H7 (cell line): Measurements from ENCODE around the gene LSP1. TPM values are rescaled to one million over a fixed set of nuclear protein-coding genes. Genes with fewer than 3 reads are reported as not detected.

Source experiments
- DNase-seq: peaks from one replicate; pipeline ENCODE4 v3.0.0; 2012
- H3K27me3 ChIP-seq: 2 replicates; pipeline ENCODE4 v1.6.0; 2011; ENCODE audit warnings: mild to moderate bottlenecking, low read length; ENCODE audit not compliant: control insufficient read depth, insufficient read depth
- H3K36me3 ChIP-seq: replicated peaks from 2 replicates; pipeline ENCODE4 v1.5.1; 2011; ENCODE audit warnings: low read length; ENCODE audit not compliant: control insufficient read depth, insufficient read depth
- H3K4me3 ChIP-seq: 2 replicates; pipeline ENCODE4 v1.5.1; 2011; ENCODE audit warnings: low read depth, mild to moderate bottlenecking, control low read depth, low read length, moderate library complexity; ENCODE audit not compliant: insufficient read depth
- total RNA-seq: library from RNA; depleted of rRNA; stranded (reverse); fragments of >200 nt; shearing (Covaris generic); gene quantifications from 2 replicates; pipeline ENCODE4 v1.2.3, GENCODE V29; 2014

LSP1 gene
- total RNA-seq, 1 experiment from 2014 or later, result 0.35 TPM

DNA sequence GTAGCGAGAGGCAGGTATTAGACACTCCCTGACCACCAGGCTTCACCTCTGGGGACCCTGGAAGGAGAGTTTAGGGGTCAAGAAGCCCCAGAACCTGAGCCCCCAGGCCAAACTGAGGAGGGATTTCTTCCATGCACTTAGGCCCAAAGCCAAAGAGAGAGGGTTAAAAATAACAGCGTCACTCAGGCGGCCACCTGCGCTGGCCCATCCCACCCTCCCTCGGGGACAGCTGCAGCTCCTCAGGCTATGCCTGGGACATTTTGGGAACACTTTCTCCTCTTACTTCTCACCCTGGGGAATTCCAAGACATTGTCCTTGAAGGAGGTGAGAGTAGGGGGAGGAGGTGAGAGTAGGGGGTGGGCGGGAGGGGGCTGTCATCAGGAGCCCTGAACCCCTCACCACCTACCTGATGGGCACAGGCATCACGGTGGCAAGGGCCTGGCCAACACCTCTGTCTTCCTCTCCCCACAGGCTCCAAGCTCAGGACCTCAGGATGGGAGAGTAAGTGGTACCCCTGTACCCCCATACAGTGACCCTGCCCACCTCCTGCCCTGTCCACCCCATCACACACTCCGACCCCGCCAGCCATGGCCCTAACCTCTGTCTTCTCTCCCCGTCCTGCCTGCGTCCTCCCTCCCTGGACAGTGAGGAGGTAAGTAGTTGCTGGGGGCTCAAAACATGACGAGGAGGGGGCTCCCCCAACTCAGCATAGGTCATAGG, 13.5 kb upstream of the LSP1 start:
- no peak for DNase-seq
- no peak overlapping the region for H3K4me3 ChIP-seq
- no peaks in the 10 kb centered on the region for H3K27me3 ChIP-seq
- H3K36me3 ChIP-seq, result no peaks in the 10 kb centered on the region

- no peaks in the 10 kb centered on the region for H3K36me3 ChIP-seq
- no peak overlapping the region for H3K4me3 ChIP-seq
- H3K27me3 ChIP-seq, result no peaks in the 10 kb centered on the region
- no peak for DNase-seq
These were observed 12.7 kb upstream of the LSP1 start for GRCh38 chr11:1839924-1840779.

GRCh38 chr11:1840780-1841480, 12.0 kb upstream of the LSP1 start:
- no peaks in the 10 kb centered on the region for H3K36me3 ChIP-seq
- no peak for DNase-seq
- H3K27me3 ChIP-seq, result no peaks in the 10 kb centered on the region
- no peak overlapping the region for H3K4me3 ChIP-seq

- Histone ChIP-seq H3K27me3 (no peaks in the 10 kb centered on the region), H3K36me3 (no peaks in the 10 kb centered on the region), H3K4me3 (no peak overlapping the region)
- no peak for DNase-seq
These were observed 11.3 kb upstream of the LSP1 start for GRCh38 chr11:1841511-1842148.

DNA sequence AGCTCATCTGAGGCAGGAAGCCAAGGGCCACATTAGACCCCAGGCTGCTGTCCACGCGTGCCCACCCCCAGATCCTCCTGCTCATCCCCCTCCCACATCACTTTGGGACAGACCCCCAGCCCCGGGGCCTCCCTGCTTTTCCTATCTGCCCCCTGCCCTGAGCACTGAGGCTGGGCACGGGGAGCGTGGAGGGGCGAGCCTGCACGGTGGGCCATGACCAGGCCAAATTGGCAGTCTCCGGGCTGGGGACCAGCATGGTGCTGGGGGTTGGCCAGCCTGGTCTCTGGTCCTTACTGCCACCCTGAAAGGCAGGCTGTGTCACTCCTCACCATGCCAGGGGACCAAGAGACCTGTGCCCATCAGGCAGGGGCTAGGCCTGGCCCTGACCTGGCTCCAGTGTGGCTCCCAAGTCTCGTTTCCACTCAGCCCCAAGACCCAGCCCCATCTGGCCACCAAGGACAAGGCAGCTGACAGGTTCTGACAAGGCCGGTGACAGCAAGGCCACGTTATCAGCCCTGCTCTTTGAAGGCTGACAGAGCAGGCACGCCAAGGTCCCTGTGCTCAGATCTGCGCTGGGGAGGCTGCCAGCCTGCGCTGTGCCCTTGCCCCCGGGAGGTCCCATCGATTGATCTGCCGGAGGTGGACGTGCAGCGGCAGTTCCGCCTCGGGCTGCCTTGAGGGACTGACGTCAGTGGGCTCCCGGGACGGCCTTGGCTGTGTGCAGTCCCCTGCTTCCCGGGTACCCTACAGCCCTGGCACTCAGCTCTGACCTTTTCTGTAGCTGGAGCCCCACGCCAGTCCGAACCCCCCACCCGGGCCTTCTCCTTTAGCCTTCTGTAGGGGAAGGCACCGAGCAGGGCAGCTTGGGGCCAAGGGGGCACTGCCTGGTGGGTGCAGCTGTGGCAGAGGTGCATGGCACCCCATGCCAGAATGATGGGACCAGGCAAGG, 10.5 kb upstream of the LSP1 start:
- Histone ChIP-seq H3K4me3 (no peak overlapping the region), H3K27me3 (no peaks in the 10 kb centered on the region), H3K36me3 (no peaks in the 10 kb centered on the region)
- no peak for DNase-seq

GRCh38 chr11:1843098-1843473, 9.8 kb upstream of the LSP1 start:
- no peak overlapping the region for H3K4me3 ChIP-seq
- no peaks in the 10 kb centered on the region for H3K27me3 ChIP-seq
- H3K36me3 ChIP-seq, result no peaks in the 10 kb centered on the region
- DNase-seq, result no peak

- H3K27me3 ChIP-seq, result no peaks in the 10 kb centered on the region
- H3K36me3 ChIP-seq, result no peaks in the 10 kb centered on the region
- no peak overlapping the region for H3K4me3 ChIP-seq
- no peak for DNase-seq
These were observed 9.1 kb upstream of the LSP1 start for GRCh38 chr11:1843796-1844195.

DNA sequence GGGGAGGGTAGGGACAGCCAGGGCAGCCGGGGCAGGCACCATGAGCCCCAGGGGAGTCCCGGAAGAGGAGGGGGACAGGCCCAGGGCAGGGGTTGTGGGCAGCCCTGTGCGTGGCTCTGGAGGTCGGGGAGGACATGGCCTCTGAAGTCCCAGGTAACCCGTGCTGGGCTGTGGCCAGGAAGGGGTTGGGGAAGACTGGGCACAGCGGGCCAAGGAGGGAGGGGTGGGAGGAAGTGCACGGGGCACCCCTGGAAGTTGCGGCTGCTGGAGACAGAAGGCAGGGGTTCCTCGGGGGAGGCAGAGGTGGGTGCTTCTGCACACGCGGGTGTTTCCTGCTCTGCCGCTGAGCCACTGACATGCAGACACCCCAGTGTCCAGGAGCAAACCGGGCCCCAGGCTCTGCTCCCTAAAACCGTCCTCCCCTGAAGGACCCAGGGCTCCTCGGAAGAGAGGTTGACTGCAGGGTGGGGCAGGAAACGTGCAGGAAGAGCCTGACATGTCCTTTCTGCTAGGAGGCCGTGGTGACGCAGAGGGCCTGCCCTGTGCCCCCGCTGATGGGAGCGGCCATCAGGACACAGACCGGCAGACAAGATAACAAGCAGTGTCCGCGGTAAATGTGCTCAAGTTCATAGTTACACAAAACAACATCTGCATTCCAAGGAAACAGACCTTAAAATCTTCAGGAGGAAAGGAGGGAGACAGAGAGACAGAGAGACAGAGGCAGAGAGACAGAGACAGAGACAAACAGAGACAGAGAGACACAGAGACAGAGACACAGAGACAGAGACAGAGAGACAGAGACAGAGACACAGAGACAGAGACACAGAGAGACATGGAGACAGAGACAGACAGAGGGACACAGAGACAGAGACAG, 8.4 kb upstream of the LSP1 start:
- no peak for DNase-seq
- Histone ChIP-seq H3K36me3 (no peaks in the 10 kb centered on the region), H3K4me3 (no peak overlapping the region), H3K27me3 (no peaks in the 10 kb centered on the region)

DNA sequence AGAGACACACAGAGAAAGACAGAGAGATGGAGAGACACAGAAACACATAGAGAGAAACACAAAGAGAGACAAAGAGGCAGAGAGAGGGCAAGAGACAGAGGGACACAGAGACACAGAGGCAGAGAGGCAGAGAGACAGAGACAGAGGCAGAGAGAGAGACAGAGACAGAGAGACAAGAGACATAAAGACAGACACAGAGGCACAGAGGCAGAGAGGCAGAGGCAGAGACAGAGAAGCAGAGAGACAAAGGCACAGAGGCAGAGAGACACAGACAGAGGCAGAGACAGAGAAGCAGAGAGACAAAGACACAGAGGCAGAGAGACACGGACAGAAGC, 7.8 kb upstream of the LSP1 start:
- Histone ChIP-seq H3K27me3 (no peaks in the 10 kb centered on the region), H3K4me3 (no peak overlapping the region), H3K36me3 (no peaks in the 10 kb centered on the region)
- DNase-seq, result no peak

- no peak for DNase-seq
- H3K27me3 ChIP-seq, result no peaks in the 10 kb centered on the region
- no peaks in the 10 kb centered on the region for H3K36me3 ChIP-seq
- no peak overlapping the region for H3K4me3 ChIP-seq
These were observed 7.1 kb upstream of the LSP1 start for GRCh38 chr11:1845561-1846452.

- Histone ChIP-seq H3K27me3 (no peaks in the 10 kb centered on the region), H3K4me3 (no peak overlapping the region), H3K36me3 (no peaks in the 10 kb centered on the region)
- no peak for DNase-seq
These were observed 6.4 kb upstream of the LSP1 start for GRCh38 chr11:1846453-1846932.

DNA sequence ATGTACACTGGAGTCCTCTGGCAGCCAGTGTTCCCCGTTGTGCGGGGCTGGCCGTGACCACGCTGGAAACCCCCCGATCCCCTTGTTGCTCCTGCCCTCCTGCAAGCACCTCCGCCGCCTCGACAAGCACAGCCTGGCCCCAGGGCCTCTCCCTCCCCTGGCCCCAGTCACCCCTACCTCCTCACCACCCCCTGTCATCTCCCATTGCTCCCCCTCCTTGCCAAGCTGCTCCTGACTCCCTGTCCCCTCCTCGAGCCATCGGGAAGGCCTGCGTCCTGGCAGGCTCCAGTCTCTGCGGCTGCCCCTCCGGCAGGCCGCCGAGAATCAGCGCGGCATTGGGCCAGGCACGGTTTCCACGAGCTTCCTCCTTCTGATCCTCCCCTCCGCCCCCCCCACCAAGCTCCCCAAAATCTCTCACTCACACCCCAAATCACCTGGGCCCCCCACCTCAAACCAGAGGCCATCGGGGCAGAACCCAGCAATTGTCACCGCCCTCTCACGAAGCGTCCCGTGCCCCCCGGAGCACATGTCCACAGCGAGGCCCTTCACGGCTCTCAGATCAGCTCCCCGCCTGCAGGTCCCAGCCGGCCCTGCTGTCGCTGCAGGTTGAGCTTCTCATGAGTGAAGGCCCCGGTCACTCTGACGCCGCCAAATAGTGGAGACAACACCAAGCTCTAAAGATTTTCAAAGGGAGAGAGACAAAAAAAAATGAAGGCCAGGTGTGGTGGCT, 5.7 kb upstream of the LSP1 start:
- no peak for DNase-seq
- H3K27me3 ChIP-seq, result no peaks in the 10 kb centered on the region
- H3K4me3 ChIP-seq, result no peak overlapping the region
- H3K36me3 ChIP-seq, result no peaks in the 10 kb centered on the region
